ENCODE measurements around the gene RILPL1. TPM values are rescaled to one million over a fixed set of nuclear protein-coding genes. Genes with fewer than 3 reads are reported as not detected.

Gene RILPL1
- total RNA-seq, 1 experiment from 2014 or later, result 18.8 TPM

DNA sequence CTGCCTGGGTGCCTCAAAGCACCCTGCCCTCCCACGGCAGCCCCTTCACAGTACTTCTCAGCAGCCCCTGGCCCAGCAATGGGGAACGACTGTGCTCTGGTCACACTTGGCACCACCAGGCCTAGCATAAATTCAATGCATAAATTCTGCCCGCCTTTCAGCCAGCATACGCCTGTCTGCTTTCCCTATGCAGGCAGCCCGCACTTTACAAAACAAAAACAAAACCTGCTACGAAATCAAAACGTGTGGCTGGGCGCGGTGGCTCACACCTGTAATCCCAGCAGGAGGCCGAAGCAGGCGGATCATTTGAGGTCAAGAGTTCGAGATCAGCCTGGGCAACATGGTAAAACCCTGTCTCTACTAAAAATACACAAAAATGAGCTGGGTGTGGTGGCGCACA lies 42.0 kb downstream of the RILPL1 start:
- Histone ChIP-seq H3K9me2 (replicated peaks; ENCODE audit: low read length) (no peaks in the 10 kb centered on the region), H3K4me1 (ENCODE audit: insufficient read depth, low read length) (no peaks in the 10 kb centered on the region), H4K20me1 (ENCODE audit: low read length) (no peaks in the 10 kb centered on the region), H3K9me3 (ENCODE audit: low read length) (no peaks in the 10 kb centered on the region), H3K36me3 (ENCODE audit: low read depth, low read length) (no peaks in the 10 kb centered on the region), H3K27me3 (ENCODE audit: low read length) (no peaks in the 10 kb centered on the region), H3K9ac (ENCODE audit: low read length) (no peak overlapping the region), H3K4me3 (ENCODE audit: low read length) (no peak overlapping the region), H3K4me2 (ENCODE audit: low read length) (no peak overlapping the region), H3K27ac (ENCODE audit: low read length) (no peak overlapping the region), H3F3A (ENCODE audit: low read length, unreplicated experiment) (no peaks in the 10 kb centered on the region), H2AFZ (ENCODE audit: low read length) (no peak overlapping the region), H3K79me2 (ENCODE audit: low read length) (no peaks in the 10 kb centered on the region)
- no peak for DNase-seq
- no peak for ATAC-seq
- intact Hi-C loops (cut with micrococcal nuclease), result no loop called here
- no TSS peak for BruUV-seq (replicated peaks)
- ChIA-PET CTCF (no interaction called here), POLR2A (ENCODE audit: unreplicated experiment) (no interaction called here)
- TF ChIP-seq EZH2 (IDR thresholded peaks at IDR 0.05; ENCODE audit: low read length, unreplicated experiment), result no peak
- TF ChIP-seq EZH2phosphoT487 (IDR thresholded peaks at IDR 0.05; ENCODE audit: borderline replicate concordance, low read length), result no peak
- TF ChIP-seq, protein P1, sequence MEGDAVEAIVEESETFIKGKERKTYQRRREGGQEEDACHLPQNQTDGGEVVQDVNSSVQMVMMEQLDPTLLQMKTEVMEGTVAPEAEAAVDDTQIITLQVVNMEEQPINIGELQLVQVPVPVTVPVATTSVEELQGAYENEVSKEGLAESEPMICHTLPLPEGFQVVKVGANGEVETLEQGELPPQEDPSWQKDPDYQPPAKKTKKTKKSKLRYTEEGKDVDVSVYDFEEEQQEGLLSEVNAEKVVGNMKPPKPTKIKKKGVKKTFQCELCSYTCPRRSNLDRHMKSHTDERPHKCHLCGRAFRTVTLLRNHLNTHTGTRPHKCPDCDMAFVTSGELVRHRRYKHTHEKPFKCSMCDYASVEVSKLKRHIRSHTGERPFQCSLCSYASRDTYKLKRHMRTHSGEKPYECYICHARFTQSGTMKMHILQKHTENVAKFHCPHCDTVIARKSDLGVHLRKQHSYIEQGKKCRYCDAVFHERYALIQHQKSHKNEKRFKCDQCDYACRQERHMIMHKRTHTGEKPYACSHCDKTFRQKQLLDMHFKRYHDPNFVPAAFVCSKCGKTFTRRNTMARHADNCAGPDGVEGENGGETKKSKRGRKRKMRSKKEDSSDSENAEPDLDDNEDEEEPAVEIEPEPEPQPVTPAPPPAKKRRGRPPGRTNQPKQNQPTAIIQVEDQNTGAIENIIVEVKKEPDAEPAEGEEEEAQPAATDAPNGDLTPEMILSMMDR (conservative IDR thresholded peaks at IDR 0.05; ENCODE audit: low read depth, low read length), result no peak

DNA sequence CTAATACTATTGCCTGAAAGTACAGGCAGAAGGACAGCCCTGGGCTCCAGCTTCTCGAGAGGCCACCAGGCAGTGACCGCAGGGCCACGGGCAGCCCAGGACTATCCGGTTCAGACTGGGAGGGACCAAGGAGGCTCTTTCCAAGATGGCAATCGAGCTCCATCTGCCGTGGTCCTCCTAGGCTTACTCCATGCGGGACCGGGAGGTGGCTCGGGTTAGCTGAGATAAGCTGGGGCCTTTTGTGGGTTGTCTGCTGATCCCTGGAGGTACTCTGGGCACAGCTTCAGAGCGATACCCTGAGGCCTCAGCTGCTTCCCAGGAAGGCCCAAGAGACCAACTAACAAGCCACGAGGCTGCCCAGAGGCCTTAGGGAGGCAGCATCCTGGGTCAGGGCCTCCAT lies 42.5 kb downstream of the RILPL1 start:
- CTCF ChIA-PET, result no interaction called here
- no peaks in the 10 kb centered on the region for H3F3A ChIP-seq (ENCODE audit: low read length, unreplicated experiment)
- H3K36me3 ChIP-seq (ENCODE audit: low read depth, low read length), result no peaks in the 10 kb centered on the region
- H2AFZ ChIP-seq (ENCODE audit: low read length), result no peak overlapping the region
- H3K27ac ChIP-seq (ENCODE audit: low read length), result no peak overlapping the region
- no peaks in the 10 kb centered on the region for H3K9me2 ChIP-seq (replicated peaks; ENCODE audit: low read length)
- POLR2A ChIA-PET (ENCODE audit: unreplicated experiment), result no interaction called here
- intact Hi-C loops (cut with micrococcal nuclease), result no loop called here
- no peak overlapping the region for H3K4me3 ChIP-seq (ENCODE audit: low read length)
- ATAC-seq (no peak), DNase-seq (no peak)
- no peaks in the 10 kb centered on the region for H4K20me1 ChIP-seq (ENCODE audit: low read length)
- no peaks in the 10 kb centered on the region for H3K27me3 ChIP-seq (ENCODE audit: low read length)
- no peaks in the 10 kb centered on the region for H3K79me2 ChIP-seq (ENCODE audit: low read length)
- H3K9me3 ChIP-seq (ENCODE audit: low read length), result no peaks in the 10 kb centered on the region
- no peaks in the 10 kb centered on the region for H3K4me1 ChIP-seq (ENCODE audit: insufficient read depth, low read length)
- no peak overlapping the region for H3K9ac ChIP-seq (ENCODE audit: low read length)
- BruUV-seq (replicated peaks), result no TSS peak
- H3K4me2 ChIP-seq (ENCODE audit: low read length), result no peak overlapping the region
- TF ChIP-seq EZH2phosphoT487 (IDR thresholded peaks at IDR 0.05; ENCODE audit: borderline replicate concordance, low read length) (no peak), EZH2 (IDR thresholded peaks at IDR 0.05; ENCODE audit: low read length, unreplicated experiment) (no peak)
- TF ChIP-seq, protein P1 (conservative IDR thresholded peaks at IDR 0.05; ENCODE audit: low read depth, low read length), result no peak

- no peaks in the 10 kb centered on the region for H3K9me2 ChIP-seq (replicated peaks; ENCODE audit: low read length)
- TF ChIP-seq, protein P1 (conservative IDR thresholded peaks at IDR 0.05; ENCODE audit: low read depth, low read length), result no peak
- TF ChIP-seq EZH2phosphoT487 (IDR thresholded peaks at IDR 0.05; ENCODE audit: borderline replicate concordance, low read length) (no peak), EZH2 (IDR thresholded peaks at IDR 0.05; ENCODE audit: low read length, unreplicated experiment) (no peak)
- no peak overlapping the region for H3K9ac ChIP-seq (ENCODE audit: low read length)
- H3K79me2 ChIP-seq (ENCODE audit: low read length), result no peaks in the 10 kb centered on the region
- H2AFZ ChIP-seq (ENCODE audit: low read length), result no peak overlapping the region
- no peaks in the 10 kb centered on the region for H4K20me1 ChIP-seq (ENCODE audit: low read length)
- H3K36me3 ChIP-seq (ENCODE audit: low read depth, low read length), result no peaks in the 10 kb centered on the region
- CTCF ChIA-PET, result no interaction called here
- H3K4me1 ChIP-seq (ENCODE audit: insufficient read depth, low read length), result no peaks in the 10 kb centered on the region
- DNase-seq (no peak), ATAC-seq (no peak)
- no peaks in the 10 kb centered on the region for H3F3A ChIP-seq (ENCODE audit: low read length, unreplicated experiment)
- no peaks in the 10 kb centered on the region for H3K27me3 ChIP-seq (ENCODE audit: low read length)
- no peak overlapping the region for H3K4me3 ChIP-seq (ENCODE audit: low read length)
- POLR2A ChIA-PET (ENCODE audit: unreplicated experiment), result no interaction called here
- no peak overlapping the region for H3K27ac ChIP-seq (ENCODE audit: low read length)
- H3K4me2 ChIP-seq (ENCODE audit: low read length), result no peak overlapping the region
- no TSS peak for BruUV-seq (replicated peaks)
- intact Hi-C loops (cut with micrococcal nuclease), result no loop called here
- no peaks in the 10 kb centered on the region for H3K9me3 ChIP-seq (ENCODE audit: low read length)
These were observed 43.4 kb downstream of the RILPL1 start for GRCh38 chr12:123490089-123490488.

Measured in PC-3 (cell line).